Mucosa of gallbladder (tissue), 1 donor: ENCODE measurements around the gene PDPK1. TPM values are rescaled to one million over a fixed set of nuclear protein-coding genes. Genes with fewer than 3 reads are reported as not detected.

Source experiments
- DNase-seq: peaks from one replicate; pipeline ENCODE4 v3.0.0-alpha.2; 2020; ENCODE audit warnings: low spot score
- total RNA-seq: library from RNA; stranded (reverse); gene quantifications from one replicate; pipeline ENCODE4 v1.2.1, GENCODE V29; 2021
- donor health status: DM: no; HTN: no; CAD: no.

PDPK1 gene
- total RNA-seq, 1 donor from 2014 or later: 72.0 TPM

GRCh38 chr16:2507052-2507659, 30.7 kb upstream of the PDPK1 start:
- no peak for DNase-seq

DNA sequence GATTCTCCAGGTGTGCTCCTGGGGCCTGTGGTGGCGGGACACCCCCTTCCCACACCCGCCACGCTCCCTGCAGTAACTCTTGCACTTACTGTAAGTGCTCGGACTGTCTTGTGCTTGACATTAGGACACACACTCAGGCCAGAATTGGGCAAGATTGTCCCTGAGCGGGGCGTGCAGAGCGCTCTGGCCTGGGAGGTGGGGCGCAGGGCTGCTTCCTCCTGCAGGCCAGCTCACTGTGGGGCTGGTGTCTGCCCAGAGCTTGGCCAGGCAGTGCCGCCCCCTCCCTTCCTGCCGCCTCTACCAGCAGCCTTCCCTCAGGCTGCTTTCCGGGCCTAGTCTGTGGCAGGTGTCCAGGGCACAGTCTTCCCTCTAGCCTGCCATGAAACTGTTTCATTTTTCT, 30.2 kb upstream of the PDPK1 start:
- DNase-seq: no peak

DNA sequence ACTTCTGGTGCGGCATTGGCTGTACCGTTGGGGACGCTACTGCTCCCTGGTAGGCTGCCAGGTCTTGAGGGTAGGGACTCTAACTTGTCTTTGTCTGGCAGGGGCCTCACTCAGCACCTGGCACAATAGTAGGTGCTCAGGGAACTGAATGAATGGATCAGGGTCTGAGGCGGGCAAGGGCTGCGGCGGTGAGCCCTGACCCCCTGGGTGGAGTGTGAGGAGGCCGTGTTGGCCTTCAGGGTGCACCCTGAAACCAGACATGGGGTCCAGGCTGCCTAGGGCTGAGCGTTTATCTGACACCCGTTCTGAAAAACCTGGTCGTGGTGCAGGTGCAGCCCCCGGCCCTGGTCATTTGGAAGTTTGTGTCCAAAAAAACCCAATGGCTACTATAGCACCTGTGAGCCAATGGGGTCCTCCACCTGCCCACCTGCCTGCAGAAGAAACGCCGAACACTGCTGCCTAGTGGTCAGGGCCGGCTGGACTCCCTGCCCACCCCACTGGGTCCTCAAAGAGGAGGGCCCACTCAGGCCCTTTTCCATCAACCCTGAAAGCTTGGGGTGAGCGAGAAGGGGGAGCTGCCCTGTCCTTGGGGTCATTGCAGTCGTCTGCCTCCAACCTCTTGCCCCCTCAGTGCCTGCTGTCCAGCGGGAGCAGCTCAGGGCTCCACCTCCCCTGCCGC, 29.0 kb upstream of the PDPK1 start:
- no peak for DNase-seq

DNA sequence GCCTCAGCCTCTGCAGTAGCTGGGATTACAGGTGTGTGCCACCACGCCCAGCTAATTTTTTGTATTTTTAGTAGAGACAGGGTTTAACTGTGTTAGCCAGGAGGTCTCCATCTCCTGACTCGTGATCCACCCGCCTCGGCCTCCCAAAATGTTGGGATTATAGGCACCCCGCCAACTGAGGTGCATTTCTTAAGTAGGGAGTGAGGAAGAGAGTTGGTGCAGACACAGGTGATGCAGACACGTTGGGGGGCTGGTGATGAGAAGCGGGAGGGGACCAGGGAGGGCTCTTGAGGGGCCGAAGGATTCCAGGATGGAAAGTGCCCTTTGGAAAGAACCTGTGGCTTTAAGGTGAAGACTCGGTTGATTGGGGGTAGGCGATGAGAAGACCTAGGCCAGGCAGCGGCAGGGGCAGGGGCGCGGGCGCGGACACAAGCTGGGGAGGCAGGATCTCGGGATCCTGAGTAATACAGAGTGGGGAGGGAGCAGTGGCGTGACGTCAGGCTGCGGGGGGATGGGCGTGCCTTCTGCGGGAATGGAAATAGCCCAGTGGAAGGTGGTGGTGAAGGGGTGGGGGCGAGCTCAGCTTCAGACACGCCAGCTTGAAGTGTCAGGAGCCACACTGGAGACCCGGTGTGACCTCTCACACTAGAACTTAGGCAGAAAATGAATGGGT, 26.6 kb upstream of the PDPK1 start:
- DNase-seq: no peak

- DNase-seq: no peak
These were observed 25.7 kb upstream of the PDPK1 start for GRCh38 chr16:2511996-2512734.

GRCh38 chr16:2512735-2513404, 25.0 kb upstream of the PDPK1 start:
- no peak for DNase-seq

- peak; percentile 94 for DNase-seq
These were observed 24.2 kb upstream of the PDPK1 start, which contains the start of gene ATP6V0C for GRCh38 chr16:2513405-2514332. Gene ATP6V0C (plus strand): TSS chr16:2513952. CDS start chr16:2514104, 152 bp downstream.

GRCh38 chr16:2514333-2515179, 23.3 kb upstream of the PDPK1 start:
- DNase-seq: no peak

DNA sequence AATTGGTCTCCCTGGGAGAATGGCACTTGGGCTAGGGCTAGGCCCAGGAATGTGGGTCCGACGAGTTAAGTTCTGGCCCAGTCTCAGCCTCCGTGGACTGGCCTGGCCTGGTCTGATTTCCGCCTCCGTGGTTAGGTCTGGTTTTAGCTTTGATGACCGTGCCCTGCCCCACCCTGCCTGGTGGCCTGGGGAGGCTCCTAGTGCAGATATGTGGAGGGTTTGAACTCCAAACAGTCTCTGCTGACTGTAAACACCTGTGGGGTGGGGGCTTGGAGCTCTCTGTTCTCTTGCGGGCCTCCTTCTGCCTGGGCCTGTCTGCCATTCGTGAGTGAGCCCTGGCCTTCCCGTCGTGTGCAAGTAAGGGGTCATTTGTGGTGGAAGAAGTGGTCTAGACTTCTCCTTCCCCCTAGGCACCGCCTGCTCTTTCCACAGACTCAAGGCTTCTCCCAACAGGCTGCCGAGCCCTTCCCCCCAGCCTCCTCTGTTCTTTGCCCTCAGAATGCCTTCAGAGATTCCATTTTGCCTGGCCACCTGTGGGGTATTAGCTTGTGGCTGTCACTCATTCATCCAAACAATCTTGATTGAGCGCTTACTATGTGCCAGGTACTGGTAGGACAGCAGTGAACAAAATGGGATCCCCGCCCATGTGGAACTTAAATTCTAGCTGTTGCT, 22.5 kb upstream of the PDPK1 start:
- DNase-seq: no peak

- DNase-seq: no peak
These were observed 21.2 kb upstream of the PDPK1 start for GRCh38 chr16:2516391-2517240.

GRCh38 chr16:2517954-2518605, 19.7 kb upstream of the PDPK1 start:
- no peak for DNase-seq

DNA sequence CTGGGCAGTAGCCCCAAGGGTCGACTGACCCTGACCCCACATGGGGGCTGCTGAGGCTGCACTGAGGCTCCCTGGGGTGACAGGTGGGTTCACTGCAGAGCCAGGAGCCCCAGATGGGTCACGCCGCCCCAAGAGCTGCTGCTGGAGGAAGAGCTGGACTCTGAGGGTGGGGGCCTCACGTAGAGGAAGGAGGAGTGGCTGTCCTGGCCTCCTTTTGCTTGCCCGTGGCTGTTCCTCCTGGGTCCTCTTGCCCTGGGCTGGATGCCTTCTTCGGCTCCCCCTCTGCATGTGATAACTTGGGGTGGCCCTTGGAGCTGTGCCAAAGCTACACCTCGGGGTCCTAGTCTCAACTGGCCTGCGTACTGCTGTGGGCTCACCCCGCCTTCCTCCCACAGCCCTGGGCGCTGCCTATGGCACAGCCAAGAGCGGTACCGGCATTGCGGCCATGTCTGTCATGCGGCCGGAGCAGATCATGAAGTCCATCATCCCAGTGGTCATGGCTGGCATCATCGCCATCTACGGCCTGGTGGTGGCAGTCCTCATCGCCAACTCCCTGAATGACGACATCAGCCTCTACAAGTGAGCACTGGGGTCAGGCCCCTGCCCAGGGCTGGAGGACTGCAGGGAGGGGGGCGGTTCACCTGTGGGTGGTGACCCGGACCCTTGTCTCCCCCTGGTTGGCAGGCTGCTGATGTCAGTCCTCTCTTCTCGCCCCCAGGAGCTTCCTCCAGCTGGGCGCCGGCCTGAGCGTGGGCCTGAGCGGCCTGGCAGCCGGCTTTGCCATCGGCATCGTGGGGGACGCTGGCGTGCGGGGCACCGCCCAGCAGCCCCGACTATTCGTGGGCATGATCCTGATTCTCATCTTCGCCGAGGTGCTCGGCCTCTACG, 18.8 kb upstream of the PDPK1 start:
- DNase-seq: no peak

DNA sequence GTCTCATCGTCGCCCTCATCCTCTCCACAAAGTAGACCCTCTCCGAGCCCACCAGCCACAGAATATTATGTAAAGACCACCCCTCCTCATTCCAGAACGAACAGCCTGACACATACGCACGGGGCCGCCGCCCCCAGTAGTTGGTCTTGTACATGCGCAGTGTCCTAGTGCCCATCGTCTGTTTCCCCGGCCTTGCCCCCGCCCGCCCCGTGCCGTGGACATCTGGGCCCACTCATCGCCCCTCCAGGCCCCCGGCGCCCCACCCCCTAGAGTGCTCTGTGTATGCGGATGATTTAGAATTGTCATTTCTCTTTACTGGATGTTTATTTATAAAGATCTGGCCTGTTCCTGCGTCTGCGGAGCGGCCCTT, 18.1 kb upstream of the PDPK1 start:
- DNase-seq: no peak

GRCh38 chr16:2520097-2520783, 17.6 kb upstream of the PDPK1 start, which contains the start of gene AMDHD2:
Gene AMDHD2 (plus strand): TSS chr16:2520371. CDS start chr16:2520459, 88 bp downstream.
- DNase-seq: peak; percentile 94

GRCh38 chr16:2520784-2521531, 16.9 kb upstream of the PDPK1 start:
- no peak for DNase-seq
